Tibial nerve (tissue), 4 donors: ENCODE data around the gene FANCE.

ENCODE experiments used
- EP300 ChIP-seq, 2 donors: sonication (generic); formaldehyde crosslinking; IDR thresholded peaks; one replicate each; pipeline ENCODE4 v1.6.1; 2017; ENCODE audit warnings: antibody characterized with exemption in 2 of 2, mild to moderate bottlenecking in 1 of 2
- POLR2A ChIP-seq, 2 donors: fragments of 450-650 bp; IDR thresholded peaks; one replicate each; pipeline ENCODE4 v1.6.1; 2017; ENCODE audit warnings: antibody characterized with exemption in 2 of 2, mild to moderate bottlenecking in 2 of 2, moderate library complexity in 2 of 2
- TF ChIP-seq, protein P1 (sequence below), 5 experiments: fragments of 200-600 bp in 3 of 5; fragments of 450-650 bp in 2 of 5; sonication (generic) in 3 of 5; IDR thresholded peaks; one replicate each; pipeline ENCODE4 v1.5.1; 2016 to 2019; ENCODE audit warnings: antibody characterized with exemption in 5 of 5, mild to moderate bottlenecking in 3 of 5, moderate library complexity in 2 of 5

DNA sequence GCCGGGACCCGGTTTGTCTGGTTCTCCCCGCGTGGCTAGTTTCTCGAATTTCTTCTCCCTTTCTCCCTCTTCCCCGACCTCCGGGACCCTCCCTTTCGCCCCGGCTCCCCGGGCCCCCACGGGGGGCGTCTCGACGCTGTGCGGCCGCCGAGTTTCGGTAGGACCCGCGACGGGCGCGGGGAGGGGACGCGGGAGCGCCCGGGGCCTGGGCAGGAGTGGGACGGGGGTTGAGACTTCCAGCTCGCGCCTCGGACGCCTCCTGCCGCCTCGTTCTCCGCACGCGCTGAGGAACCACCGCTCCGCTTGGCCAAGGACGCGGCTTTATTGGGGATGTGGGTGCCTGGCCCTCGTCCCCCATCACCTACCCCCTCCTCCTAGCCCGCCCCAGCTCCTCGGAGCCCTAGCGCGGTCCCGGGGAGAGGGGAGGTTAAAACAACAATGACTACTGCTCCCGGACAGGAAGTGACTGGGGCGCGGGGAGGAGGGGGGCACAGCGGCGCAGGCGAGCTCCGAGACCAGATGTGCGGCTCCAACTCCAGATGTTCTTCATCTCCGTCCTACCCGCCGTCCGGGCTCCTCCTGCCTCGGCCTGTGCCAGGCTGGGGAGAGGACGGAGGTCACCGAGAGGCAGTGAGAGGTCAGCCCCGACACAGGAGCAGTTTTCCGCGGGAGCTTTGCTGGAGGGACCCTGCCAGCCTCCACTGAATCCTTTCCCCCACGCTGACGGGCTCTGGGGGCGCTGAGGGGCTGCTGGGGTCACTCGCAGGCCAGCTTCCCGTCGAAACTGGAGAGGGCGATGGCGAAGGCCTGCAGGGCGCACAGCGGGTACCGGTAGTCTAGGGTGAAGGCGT, 45.7 kb downstream of the FANCE start:
- TF ChIP-seq, protein P1, sequence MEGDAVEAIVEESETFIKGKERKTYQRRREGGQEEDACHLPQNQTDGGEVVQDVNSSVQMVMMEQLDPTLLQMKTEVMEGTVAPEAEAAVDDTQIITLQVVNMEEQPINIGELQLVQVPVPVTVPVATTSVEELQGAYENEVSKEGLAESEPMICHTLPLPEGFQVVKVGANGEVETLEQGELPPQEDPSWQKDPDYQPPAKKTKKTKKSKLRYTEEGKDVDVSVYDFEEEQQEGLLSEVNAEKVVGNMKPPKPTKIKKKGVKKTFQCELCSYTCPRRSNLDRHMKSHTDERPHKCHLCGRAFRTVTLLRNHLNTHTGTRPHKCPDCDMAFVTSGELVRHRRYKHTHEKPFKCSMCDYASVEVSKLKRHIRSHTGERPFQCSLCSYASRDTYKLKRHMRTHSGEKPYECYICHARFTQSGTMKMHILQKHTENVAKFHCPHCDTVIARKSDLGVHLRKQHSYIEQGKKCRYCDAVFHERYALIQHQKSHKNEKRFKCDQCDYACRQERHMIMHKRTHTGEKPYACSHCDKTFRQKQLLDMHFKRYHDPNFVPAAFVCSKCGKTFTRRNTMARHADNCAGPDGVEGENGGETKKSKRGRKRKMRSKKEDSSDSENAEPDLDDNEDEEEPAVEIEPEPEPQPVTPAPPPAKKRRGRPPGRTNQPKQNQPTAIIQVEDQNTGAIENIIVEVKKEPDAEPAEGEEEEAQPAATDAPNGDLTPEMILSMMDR (IDR thresholded peaks at IDR 0.05) = no peak
- TF ChIP-seq POLR2A (IDR thresholded peaks at IDR 0.05) (no peak), EP300 (IDR thresholded peaks at IDR 0.05) (peak in 1 of 2 donors; percentile 34)
